ENCODE measurements around the gene CRYBG1.

DNA sequence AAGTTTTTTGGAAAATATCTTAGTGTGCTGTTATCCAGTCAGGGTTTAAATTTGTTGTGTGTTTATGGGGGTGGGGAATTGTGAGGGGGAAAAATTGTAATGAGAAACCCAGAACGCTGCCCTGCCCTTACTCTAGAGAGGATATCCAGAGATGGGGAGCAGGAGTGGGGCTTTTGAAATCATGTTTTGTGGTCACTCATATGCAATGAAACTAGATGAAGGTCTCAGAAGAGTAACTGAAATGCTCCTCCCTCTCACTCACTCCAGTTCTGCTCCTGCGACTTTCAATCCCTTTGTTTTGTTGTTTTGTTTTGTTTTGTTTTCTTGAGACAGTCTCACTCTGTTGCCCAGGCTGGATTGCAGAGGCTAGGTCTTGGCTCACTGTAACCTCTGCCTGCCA is 100.0 kb downstream of the CRYBG1 start:
- no peak for TF ChIP-seq HDAC2 (IDR thresholded peaks at IDR 0.05)
- no peak for TF ChIP-seq TAF1 (IDR thresholded peaks at IDR 0.05; ENCODE audit: borderline replicate concordance, low read depth, low read length)
- TF ChIP-seq, protein P1, sequence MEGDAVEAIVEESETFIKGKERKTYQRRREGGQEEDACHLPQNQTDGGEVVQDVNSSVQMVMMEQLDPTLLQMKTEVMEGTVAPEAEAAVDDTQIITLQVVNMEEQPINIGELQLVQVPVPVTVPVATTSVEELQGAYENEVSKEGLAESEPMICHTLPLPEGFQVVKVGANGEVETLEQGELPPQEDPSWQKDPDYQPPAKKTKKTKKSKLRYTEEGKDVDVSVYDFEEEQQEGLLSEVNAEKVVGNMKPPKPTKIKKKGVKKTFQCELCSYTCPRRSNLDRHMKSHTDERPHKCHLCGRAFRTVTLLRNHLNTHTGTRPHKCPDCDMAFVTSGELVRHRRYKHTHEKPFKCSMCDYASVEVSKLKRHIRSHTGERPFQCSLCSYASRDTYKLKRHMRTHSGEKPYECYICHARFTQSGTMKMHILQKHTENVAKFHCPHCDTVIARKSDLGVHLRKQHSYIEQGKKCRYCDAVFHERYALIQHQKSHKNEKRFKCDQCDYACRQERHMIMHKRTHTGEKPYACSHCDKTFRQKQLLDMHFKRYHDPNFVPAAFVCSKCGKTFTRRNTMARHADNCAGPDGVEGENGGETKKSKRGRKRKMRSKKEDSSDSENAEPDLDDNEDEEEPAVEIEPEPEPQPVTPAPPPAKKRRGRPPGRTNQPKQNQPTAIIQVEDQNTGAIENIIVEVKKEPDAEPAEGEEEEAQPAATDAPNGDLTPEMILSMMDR (IDR thresholded peaks at IDR 0.05 in 2 of 3, conservative IDR thresholded peaks at IDR 0.05 in 1 of 3; ENCODE audit: control insufficient read depth in 2 of 3, extremely low read depth in 1 of 3, insufficient read depth in 1 of 3, low read depth in 3 of 3, low read length in 3 of 3): no peak
